Measurements from ENCODE around the gene GRID1.

The GRID1 gene

GRCh38 chr10:86113501-86113900 lies 253.1 kb downstream of the GRID1 start:
- no peak overlapping the region for H3K4me3 ChIP-seq (ENCODE audit: low read depth, low read length)
- H3K36me3 ChIP-seq (ENCODE audit: control insufficient read depth in 2 of 2, insufficient read depth in 1 of 2, low read length in 2 of 2), result no peaks in the 10 kb centered on the region
- TF ChIP-seq ZNF449 (tag by site-specific recombination; IDR thresholded peaks at IDR 0.05) (no peak), ZNF426 (tag by site-specific recombination; IDR thresholded peaks at IDR 0.05) (no peak)
- no peak overlapping the region for H3K27ac ChIP-seq (ENCODE audit: extremely low read depth, low read depth, low read length)
- no peaks in the 10 kb centered on the region for H3K4me1 ChIP-seq (ENCODE audit: control insufficient read depth, insufficient read depth, low read length)
- POLR2A ChIA-PET, result no interaction called here
- H3K9me3 ChIP-seq (ENCODE audit: control insufficient read depth, insufficient read depth, low read depth, low read length), result no peaks in the 10 kb centered on the region
- CTCF ChIA-PET, result interaction anchor here (0.5 to 0.7 kb wide), 2 partner anchors 10 to 24 kb away, joined by 3 to 6 read pairs; no protein-coding TSS in a partner anchor

GRCh38 chr10:86113044-86113443 lies 253.6 kb downstream of the GRID1 start:
- H3K36me3 ChIP-seq (ENCODE audit: control insufficient read depth in 2 of 2, insufficient read depth in 1 of 2, low read length in 2 of 2), result no peaks in the 10 kb centered on the region
- no peak overlapping the region for H3K4me3 ChIP-seq (ENCODE audit: low read depth, low read length)
- ChIA-PET CTCF (interaction anchor here (0.5 to 0.7 kb wide), 2 partner anchors 11 to 24 kb away, joined by 3 to 6 read pairs; no protein-coding TSS in a partner anchor), POLR2A (no interaction called here)
- H3K9me3 ChIP-seq (ENCODE audit: control insufficient read depth, insufficient read depth, low read depth, low read length), result no peaks in the 10 kb centered on the region
- H3K4me1 ChIP-seq (ENCODE audit: control insufficient read depth, insufficient read depth, low read length), result no peaks in the 10 kb centered on the region
- TF ChIP-seq ZNF112 (tag by site-specific recombination; IDR thresholded peaks at IDR 0.05), result no peak
- TF ChIP-seq ZNF707 (tag by site-specific recombination; IDR thresholded peaks at IDR 0.05), result no peak
- TF ChIP-seq GLIS1 (tag by site-specific recombination; IDR thresholded peaks at IDR 0.05), result no peak
- no peak for TF ChIP-seq ZBTB8A (tag by site-specific recombination; IDR thresholded peaks at IDR 0.05)
- TF ChIP-seq ZNF362 (tag by site-specific recombination; IDR thresholded peaks at IDR 0.05), result no peak
- no peak for TF ChIP-seq ZNF623 (tag by site-specific recombination; IDR thresholded peaks at IDR 0.05)
- TF ChIP-seq SETDB1 (IDR thresholded peaks at IDR 0.05; ENCODE audit: insufficient read length, low read length), result no peak
- no peak for TF ChIP-seq ZNF214 (tag by site-specific recombination; IDR thresholded peaks at IDR 0.05; ENCODE audit: borderline replicate concordance)
- no peak for TF ChIP-seq ZBTB7A (tag by site-specific recombination; IDR thresholded peaks at IDR 0.05; ENCODE audit: low read depth)
- no peak for TF ChIP-seq ZNF26 (tag by site-specific recombination; IDR thresholded peaks at IDR 0.05)
- no peak overlapping the region for H3K27ac ChIP-seq (ENCODE audit: extremely low read depth, low read depth, low read length)

GRCh38 chr10:86111902-86112545 lies 254.6 kb downstream of the GRID1 start:
- TF ChIP-seq ZNF596 (tag by site-specific recombination; IDR thresholded peaks at IDR 0.05), result no peak
- TF ChIP-seq ZNF585B (tag by site-specific recombination; IDR thresholded peaks at IDR 0.05), result no peak
- TF ChIP-seq ZNF174 (tag by site-specific recombination; IDR thresholded peaks at IDR 0.05), result no peak
- no peak for TF ChIP-seq ZNF654 (tag by site-specific recombination; IDR thresholded peaks at IDR 0.05; ENCODE audit: low read depth)
- TF ChIP-seq SP2 (tag by site-specific recombination; IDR thresholded peaks at IDR 0.05), result no peak
- no peak for TF ChIP-seq REPIN1 (tag by site-specific recombination; IDR thresholded peaks at IDR 0.05; ENCODE audit: low read depth)
- TF ChIP-seq ZNF140 (tag by site-specific recombination; IDR thresholded peaks at IDR 0.05), result no peak
- TF ChIP-seq ZBTB7A (tag by site-specific recombination; IDR thresholded peaks at IDR 0.05; ENCODE audit: low read depth), result no peak
- TF ChIP-seq PBX3 (CRISPR knock-in tag; IDR thresholded peaks at IDR 0.05), result no peak
- TF ChIP-seq ZNF777 (tag by site-specific recombination; IDR thresholded peaks at IDR 0.05; ENCODE audit: borderline replicate concordance), result no peak
- no peak for TF ChIP-seq ZNF561 (tag by site-specific recombination; IDR thresholded peaks at IDR 0.05; ENCODE audit: borderline replicate concordance)
- no peak for TF ChIP-seq ZNF302 (tag by site-specific recombination; IDR thresholded peaks at IDR 0.05; ENCODE audit: low read depth)
- POLR2A ChIA-PET, result interaction anchor here (0.9 kb wide), 1 partner anchor 441 kb away, joined by 7 read pairs; no protein-coding TSS in a partner anchor
- CTCF ChIA-PET, result interaction anchor here (0.7 kb wide), 1 partner anchor 26 kb away, joined by 3 read pairs; no protein-coding TSS in a partner anchor
- no peak overlapping the region for H3K27ac ChIP-seq (ENCODE audit: extremely low read depth, low read depth, low read length)
- H3K4me1 ChIP-seq (ENCODE audit: control insufficient read depth, insufficient read depth, low read length), result no peaks in the 10 kb centered on the region
- no peaks in the 10 kb centered on the region for H3K36me3 ChIP-seq (ENCODE audit: control insufficient read depth in 2 of 2, insufficient read depth in 1 of 2, low read length in 2 of 2)
- H3K4me3 ChIP-seq (ENCODE audit: low read depth, low read length), result no peak overlapping the region
- no peaks in the 10 kb centered on the region for H3K9me3 ChIP-seq (ENCODE audit: control insufficient read depth, insufficient read depth, low read depth, low read length)
